K562 (cell line): ENCODE measurements around the gene BMP6. TPM values are rescaled to one million over a fixed set of nuclear protein-coding genes. Genes with fewer than 3 reads are reported as not detected.

Experiments
- ATF4 ChIP-seq: fragments of 450-650 bp; formaldehyde crosslinking; IDR thresholded peaks from 2 replicates; pipeline ENCODE4 v1.4.0; 2022; ENCODE audit warnings: mild to moderate bottlenecking, moderate library complexity
- CUX1 ChIP-seq: fragments of 200-800 bp; sonication (Bioruptor generic); IDR thresholded peaks from 2 replicates; pipeline ENCODE4 v1.6.1; 2016; ENCODE audit warnings: missing genetic modification characterization, missing compliant biosample characterization
- ESRRA ChIP-seq: fragments of 450-650 bp; IDR thresholded peaks from 2 replicates; pipeline ENCODE4 v1.6.1; 2014; ENCODE audit warnings: low read depth, mild to moderate bottlenecking, moderate library complexity, borderline replicate concordance
- GATAD2A ChIP-seq: fragments of 450-650 bp; IDR thresholded peaks from 2 replicates; pipeline ENCODE4 v1.6.1; 2017
- GTF2A2 ChIP-seq: IDR thresholded peaks from 2 replicates; pipeline ENCODE4 v1.6.1; 2016; ENCODE audit warnings: mild to moderate bottlenecking, missing genetic modification characterization, missing compliant biosample characterization
- KDM4B ChIP-seq, 2 experiments: fragments of 450-650 bp in 1 of 2; sonication (generic) in 1 of 2; IDR thresholded peaks; 2 replicates each; pipeline ENCODE4 v1.6.1; 2016 to 2017; ENCODE audit warnings: borderline replicate concordance in 2 of 2, antibody characterized with exemption in 1 of 2, low read depth in 1 of 2, mild to moderate bottlenecking in 1 of 2
- NCOA4 ChIP-seq: fragments of 450-650 bp; IDR thresholded peaks from 2 replicates; pipeline ENCODE4 v1.6.1; 2018; ENCODE audit warnings: mild to moderate bottlenecking; ENCODE audit not compliant: partially characterized antibody
- NFXL1 ChIP-seq: fragments of 450-650 bp; formaldehyde crosslinking; IDR thresholded peaks from 2 replicates; pipeline ENCODE4 v1.4.0; 2021; ENCODE audit warnings: mild to moderate bottlenecking
- PHF21A ChIP-seq: fragments of 450-650 bp; IDR thresholded peaks from 2 replicates; pipeline ENCODE4 v1.6.1; 2017; ENCODE audit warnings: low read depth, borderline replicate concordance
- PHF8 ChIP-seq: fragments of 200-600 bp; sonication (generic); IDR thresholded peaks from 2 replicates; pipeline ENCODE4 v1.6.1; 2012; ENCODE audit warnings: mixed run types, mild to moderate bottlenecking, inconsistent platforms, low read length, moderate library complexity, borderline replicate concordance
- POLR3A ChIP-seq: IDR thresholded peaks from 2 replicates; pipeline ENCODE4 v1.6.1; 2011; ENCODE audit warnings: borderline replicate concordance, mild to moderate bottlenecking, moderate library complexity; ENCODE audit not compliant: insufficient read length, insufficient read depth; ENCODE audit errors: extremely low read depth
- STAT5A ChIP-seq: IDR thresholded peaks from 2 replicates; pipeline ENCODE4 v1.6.1; 2012; ENCODE audit warnings: low read length, inconsistent platforms, borderline replicate concordance
- TGIF2 ChIP-seq: sonication (generic); formaldehyde crosslinking; IDR thresholded peaks from 2 replicates; pipeline ENCODE4 v1.8.1; 2022; ENCODE audit warnings: mild to moderate bottlenecking, missing genetic modification reagents, moderate library complexity
- TRIM24 ChIP-seq, 2 experiments: fragments of 450-650 bp; IDR thresholded peaks; 2 replicates each; pipeline ENCODE4 v1.6.1; 2016
- ZBTB33 ChIP-seq: sonication (generic); formaldehyde crosslinking; IDR thresholded peaks from 2 replicates; pipeline ENCODE4 v1.8.1; 2023; ENCODE audit warnings: mild to moderate bottlenecking, missing genetic modification reagents
- ZFP36 ChIP-seq: fragments of 150-350 bp; IDR thresholded peaks from 2 replicates; pipeline ENCODE4 v1.6.1; 2018; ENCODE audit warnings: low read length, low read depth; ENCODE audit not compliant: partially characterized antibody
- ZNF143 ChIP-seq: sonication (generic); formaldehyde crosslinking; IDR thresholded peaks from 2 replicates; pipeline ENCODE4 v1.9.0; 2022; ENCODE audit warnings: mild to moderate bottlenecking, missing genetic modification reagents
- ZNF316 ChIP-seq: fragments of 450-650 bp; IDR thresholded peaks from 2 replicates; pipeline ENCODE4 v1.6.1; 2016
- ZNF511 ChIP-seq: sonication (generic); formaldehyde crosslinking; IDR thresholded peaks from 2 replicates; pipeline ENCODE4 v1.8.0; 2022; ENCODE audit warnings: mild to moderate bottlenecking, missing genetic modification reagents
- ZNF561 ChIP-seq: fragments of 450-650 bp; formaldehyde crosslinking; conservative IDR thresholded peaks from 2 replicates; pipeline ENCODE4 v1.4.0; 2020; ENCODE audit warnings: mild to moderate bottlenecking, moderate library complexity
- polyA plus RNA-seq, 8 experiments: library from polyadenylated mRNA; depleted of rRNA in 4 of 8; stranded (reverse) in 5 of 8; unstranded in 3 of 8; fragments of >200 nt; fragmentation: Nextera tagmentation in 2 of 8; fragmentation: Illumina TruSeq in 1 of 8; extraction: Ambion mirVana in 2 of 8; extraction: Trizol in 1 of 8; gene quantifications; 2 replicates each; pipeline versions ENCODE4 v1.2.1 to v1.2.3, GENCODE V29; 2011 to 2014; ENCODE audit warnings: inconsistent platforms in 1 of 8, missing spikeins in 1 of 8
- total RNA-seq, 7 experiments: library from RNA; depleted of rRNA in 6 of 7; stranded (reverse); fragments of >200 nt in 6 of 7; fragmentation: Illumina TruSeq in 2 of 7; extraction: Trizol in 2 of 7; gene quantifications; 2 replicates each; pipeline versions ENCODE4 v1.2.1 to v1.2.3, GENCODE V29; 2011 to 2021; ENCODE audit warnings: low replicate concordance in 1 of 7

Gene BMP6
- total and polyA plus RNA-seq, 9 of the 15 experiments (the other 6 are each of a cell fraction or from before 2014, with no cell fraction given), result 0.01 to 0.13 (median 0.06) TPM; not detected in 3

GRCh38 chr6:7697820-7698623 lies 27.9 kb upstream of the BMP6 start (continued):
- no peak for TF ChIP-seq ESRRA
- TF ChIP-seq ZNF143 (CRISPR knock-in tag), result no peak
- TF ChIP-seq NCOA4, result no peak
- no peak for TF ChIP-seq ZNF561 (CRISPR knock-in tag)
- TF ChIP-seq ATF4 (CRISPR knock-in tag), result peak; percentile 90
- no peak for TF ChIP-seq KDM4B (IDR thresholded peaks at IDR 0.05; ENCODE audit: borderline replicate concordance in 2 of 2, low read depth in 1 of 2)
- no peak for TF ChIP-seq ZBTB33 (CRISPR knock-in tag)
- no peak for TF ChIP-seq POLR3A
- no peak for TF ChIP-seq TGIF2
- no peak for TF ChIP-seq ZNF511 (CRISPR knock-in tag)
- no peak for TF ChIP-seq NFXL1 (CRISPR knock-in tag)
- no peak for TF ChIP-seq PHF21A
- TF ChIP-seq STAT5A, result no peak
- peak; percentile 81 for TF ChIP-seq ZFP36
- peak; percentile 87 to 92 for TF ChIP-seq TRIM24 (IDR thresholded peaks at IDR 0.05)
- no peak for TF ChIP-seq CUX1 (CRISPR knock-in tag)
- TF ChIP-seq PHF8, result peak; percentile 11; the same call in 1 of the 2 replicates
- TF ChIP-seq ZNF316, result no peak
- TF ChIP-seq GATAD2A, result no peak
- TF ChIP-seq GTF2A2 (tag), result no peak
